IMR-90 (cell line): ENCODE measurements around the gene FBXW7. TPM values are rescaled to one million over a fixed set of nuclear protein-coding genes. Genes with fewer than 3 reads are reported as not detected.

Experiments
- ATAC-seq: fragments of 200-7000 bp; cut with Tn5 transposase; 2 replicates; pipeline ENCODE4 v1.9.1; 2020; ENCODE audit warnings: low read depth, mild to moderate bottlenecking, moderate library complexity
- BruUV-seq: library from RNA; stranded (reverse); fragments of 400-500 nt; replicated peaks from 2 replicates; lab custom pipeline; 2021; lab: Mats Ljungman, UMichigan
- CTCF ChIA-PET: fragments of 300-600 bp; formaldehyde crosslinking; extraction: SDS; loops from one replicate; lab custom pipeline; 2021; ENCODE audit warnings: antibody characterized with exemption; lab: Yijun Ruan, JAX
- POLR2A ChIA-PET: fragments of 300-600 bp; sonication (Branson Sonifier 250); formaldehyde crosslinking; loops from one replicate; lab custom pipeline; 2022; ENCODE audit warnings: antibody characterized with exemption; ENCODE audit not compliant: unreplicated experiment; lab: Charles Lee
- DNase-seq: peaks from one replicate; pipeline ENCODE4 v3.0.0; 2013
- H2AFZ ChIP-seq: replicated peaks from 2 replicates; pipeline ENCODE3; 2013; ENCODE audit warnings: low read length, mild to moderate bottlenecking; ENCODE audit not compliant: poor library complexity
- H2AK5ac ChIP-seq: 2 replicates; pipeline ENCODE4 v1.6.1; 2013; ENCODE audit warnings: low read depth, low read length, inconsistent platforms
- H2AK9ac ChIP-seq: replicated peaks from 2 replicates; pipeline ENCODE3; 2013; ENCODE audit warnings: mild to moderate bottlenecking, low read depth, low read length, moderate library complexity; ENCODE audit not compliant: poor library complexity
- H2BK120ac ChIP-seq: 2 replicates; pipeline ENCODE4 v1.6.1; 2013; ENCODE audit warnings: low read depth, low read length, inconsistent platforms
- H2BK15ac ChIP-seq: 3 replicates; pipeline ENCODE4 v1.6.1; 2013; ENCODE audit warnings: low read depth, low read length, inconsistent platforms
- H2BK20ac ChIP-seq: 2 replicates; pipeline ENCODE4 v1.6.1; 2013; ENCODE audit warnings: low read depth, mild to moderate bottlenecking, inconsistent platforms, low read length, moderate library complexity
- H2BK5ac ChIP-seq: 2 replicates; pipeline ENCODE4 v1.6.1; 2013; ENCODE audit warnings: mild to moderate bottlenecking, low read depth, low read length, inconsistent platforms; ENCODE audit not compliant: poor library complexity, severe bottlenecking
- H3K14ac ChIP-seq: replicated peaks from 2 replicates; pipeline ENCODE4 v1.6.1; 2013; ENCODE audit warnings: low read depth, low read length, inconsistent platforms
- H3K18ac ChIP-seq: 2 replicates; pipeline ENCODE4 v1.6.1; 2013; ENCODE audit warnings: low read depth, low read length, control low read depth
- H3K23ac ChIP-seq: 2 replicates; pipeline ENCODE4 v1.6.1; 2013; ENCODE audit warnings: low read depth, low read length, inconsistent platforms
- H3K27ac ChIP-seq: 2 replicates; pipeline ENCODE4 v1.5.1; 2013; ENCODE audit warnings: mild to moderate bottlenecking, control low read depth, low read length; ENCODE audit not compliant: insufficient read depth
- H3K27me3 ChIP-seq: 2 replicates; pipeline ENCODE4 v1.6.1; 2013; ENCODE audit warnings: low read length; ENCODE audit not compliant: control insufficient read depth, insufficient read depth
- H3K36me3 ChIP-seq: 2 replicates; pipeline ENCODE4 v1.6.1; 2013; ENCODE audit warnings: low read length, mixed read lengths; ENCODE audit not compliant: control insufficient read depth, insufficient read depth
- H3K4ac ChIP-seq: 2 replicates; pipeline ENCODE4 v1.6.1; 2013; ENCODE audit warnings: low read depth, low read length, inconsistent platforms
- H3K4me1 ChIP-seq: 2 replicates; pipeline ENCODE4 v1.6.1; 2013; ENCODE audit warnings: low read length, mixed read lengths; ENCODE audit not compliant: control insufficient read depth, insufficient read depth
- H3K4me2 ChIP-seq: 2 replicates; pipeline ENCODE4 v1.6.1; 2013; ENCODE audit warnings: low read depth, mild to moderate bottlenecking, control low read depth, low read length, moderate library complexity
- H3K4me3 ChIP-seq: 2 replicates; pipeline ENCODE4 v1.5.1; 2013; ENCODE audit warnings: low read depth, mild to moderate bottlenecking, control low read depth, low read length, moderate library complexity; ENCODE audit not compliant: insufficient read depth
- H3K56ac ChIP-seq: 2 replicates; pipeline ENCODE4 v1.6.1; 2013; ENCODE audit warnings: low read length, inconsistent platforms; ENCODE audit not compliant: insufficient read depth; ENCODE audit errors: extremely low read depth
- H3K79me1 ChIP-seq, 2 experiments: 2 replicates each; pipeline ENCODE4 v1.6.1; 2013; ENCODE audit warnings: low read length in 2 of 2, inconsistent platforms in 1 of 2, low read depth in 1 of 2
- H3K9ac ChIP-seq: 2 replicates; pipeline ENCODE4 v1.6.1; 2013; ENCODE audit warnings: low read depth, low read length, control low read depth
- H3K9me1 ChIP-seq: 2 replicates; pipeline ENCODE4 v1.6.1; 2013; ENCODE audit warnings: low read length, inconsistent platforms; ENCODE audit not compliant: insufficient read depth
- H3K9me3 ChIP-seq: 2 replicates; pipeline ENCODE4 v1.6.1; 2013; ENCODE audit warnings: low read length; ENCODE audit not compliant: control insufficient read depth, insufficient read depth
- H4K20me1 ChIP-seq: 2 replicates; pipeline ENCODE4 v1.6.1; 2013; ENCODE audit warnings: low read length, inconsistent platforms; ENCODE audit not compliant: insufficient read depth
- H4K5ac ChIP-seq: 2 replicates; pipeline ENCODE4 v1.6.1; 2013; ENCODE audit warnings: mild to moderate bottlenecking, low read depth, low read length, control low read depth
- H4K8ac ChIP-seq, 2 experiments: 2 replicates each; pipeline ENCODE4 v1.6.1; 2013; ENCODE audit warnings: low read depth in 2 of 2, low read length in 2 of 2, control low read depth in 1 of 2, inconsistent platforms in 1 of 2
- H4K91ac ChIP-seq: 2 replicates; pipeline ENCODE4 v1.6.1; 2013; ENCODE audit warnings: low read depth, low read length, inconsistent platforms; ENCODE audit not compliant: insufficient read depth
- CEBPB ChIP-seq: IDR thresholded peaks from 2 replicates; pipeline ENCODE4 v1.6.1; 2012; ENCODE audit warnings: low read depth, low read length, improper control_type of control experiment
- USF2 ChIP-seq: fragments of 150-350 bp; IDR thresholded peaks from 2 replicates; pipeline ENCODE4 v1.6.1; 2017; ENCODE audit warnings: mild to moderate bottlenecking, antibody characterized with exemption, low read length, low read depth
- WGBS, 2 experiments: methylation state at CpG; one replicate each; pipeline versions ENCODE4 v1.1.5 to v1.1.7; 2013; ENCODE audit warnings: missing lambda C conversion rate in 2 of 2; ENCODE audit not compliant: insufficient read length in 1 of 2; ENCODE audit errors: extremely low coverage in 2 of 2; 5-methylcytosine and 5-hydroxymethylcytosine counted together
- dilution Hi-C: fragments of 300-500 bp; cut with HindIII; formaldehyde crosslinking; loops from one replicate; pipeline ENCODE4 v1.14.3; 2018; ENCODE audit warnings: low sequenced_read_pairs; ENCODE audit not compliant: unreplicated experiment
- in situ Hi-C: fragments of 300-500 bp; cut with MboI; formaldehyde crosslinking; loops from 3 replicates; pipeline ENCODE4 v1.14.3; 2019; ENCODE audit warnings: low sequenced_read_pairs, inconsistent platforms, mixed read lengths
- intact Hi-C: fragments of 100-400 bp; cut with micrococcal nuclease; formaldehyde crosslinking; loops from 2 replicates; pipeline ENCODE4 v1.10.0; 2022
- polyA plus RNA-seq, 3 experiments: library from polyadenylated mRNA; depleted of rRNA; stranded (reverse); fragments of >200 nt; gene quantifications; 2 replicates each; pipeline ENCODE4 v1.2.3, GENCODE V29; 2012; ENCODE audit warnings: low replicate concordance in 1 of 3
- total RNA-seq: library from RNA; depleted of rRNA; stranded (reverse); fragments of >200 nt; gene quantifications from 2 replicates; pipeline ENCODE4 v1.2.3, GENCODE V29; 2012

Gene FBXW7
- total and polyA plus RNA-seq, 2 of the 4 experiments (the other 2 are of a cell fraction): 7.2 to 27.4 TPM

- H3K4me1 ChIP-seq: peaks cover 9% of the 10 kb centered on the region
- H3K9me1 ChIP-seq: no peaks in the 10 kb centered on the region
- no peak overlapping the region for H2AK9ac ChIP-seq
- in situ Hi-C loops: no loop called here
- H3K56ac ChIP-seq: no peak overlapping the region
- H3K4me2 ChIP-seq: no peak overlapping the region; the same call in 1 of the 2 replicates
- H2BK5ac ChIP-seq: peak overlapping the region; percentile 68
- no peak overlapping the region for H2BK120ac ChIP-seq
- TF ChIP-seq USF2: no peak
- TF ChIP-seq CEBPB: 0 out of 2 replicates have a peak, but pooled peaks have one; percentile 5
- ATAC-seq (peak; percentile 45; the same call in 1 of the 2 replicates), DNase-seq (peak; percentile 44)
- no peaks in the 10 kb centered on the region; the same call in 1 of the 2 replicates for H4K20me1 ChIP-seq
- no peak overlapping the region for H3K4me3 ChIP-seq
- no peak overlapping the region for H3K4ac ChIP-seq
- no peak overlapping the region for H2AK5ac ChIP-seq
- no peaks in the 10 kb centered on the region for H3K9me3 ChIP-seq
- H2BK20ac ChIP-seq: no peak overlapping the region
- intact Hi-C loops: no loop called here
- no peak overlapping the region for H3K14ac ChIP-seq
- no peak overlapping the region for H4K8ac ChIP-seq
- POLR2A ChIA-PET: no interaction called here
- dilution Hi-C loops: no loop called here
- no peak overlapping the region for H3K18ac ChIP-seq
- no peaks in the 10 kb centered on the region for H3K27me3 ChIP-seq
- no peak overlapping the region for H2BK15ac ChIP-seq
- H3K36me3 ChIP-seq: no peaks in the 10 kb centered on the region
- no peak overlapping the region for H2AFZ ChIP-seq
- peaks cover 11 to 28% of the 10 kb centered on the region in 2 experiments for H3K79me1 ChIP-seq
- H3K9ac ChIP-seq: no peak overlapping the region
- no CpG with 5 or more reads among the region's 2 CpGs for WGBS, 2 experiments
- no peak overlapping the region for H4K91ac ChIP-seq
- CTCF ChIA-PET: no interaction called here
- no peak overlapping the region for H3K27ac ChIP-seq
- no peak overlapping the region for H3K23ac ChIP-seq
- H4K5ac ChIP-seq: no peak overlapping the region
- no TSS peak for BruUV-seq
These were observed 79.3 kb downstream of the FBXW7 start for GRCh38 chr4:152456609-152457008.
